Daoy (cell line): ENCODE results near the gene GUCY1A2. TPM values are rescaled to one million over a fixed set of nuclear protein-coding genes. Genes with fewer than 3 reads are reported as not detected.

Source experiments
- DNase-seq: peaks from one replicate; pipeline ENCODE4 v3.0.0-alpha.2; 2015; ENCODE audit warnings: low read depth
- total RNA-seq: library from RNA; depleted of rRNA; stranded (reverse); fragments of >200 nt; shearing (Covaris generic); gene quantifications from 2 replicates; pipeline ENCODE4 v1.2.3, GENCODE V29; 2014

The GUCY1A2 gene
- total RNA-seq, 1 experiment from 2014 or later = 1.1 TPM

GRCh38 chr11:106999196-106999595, 19.1 kb downstream of the GUCY1A2 start:
- DNase-seq = no peak

GRCh38 chr11:106998916-106999188, 19.4 kb downstream of the GUCY1A2 start:
- DNase-seq = no peak

DNA sequence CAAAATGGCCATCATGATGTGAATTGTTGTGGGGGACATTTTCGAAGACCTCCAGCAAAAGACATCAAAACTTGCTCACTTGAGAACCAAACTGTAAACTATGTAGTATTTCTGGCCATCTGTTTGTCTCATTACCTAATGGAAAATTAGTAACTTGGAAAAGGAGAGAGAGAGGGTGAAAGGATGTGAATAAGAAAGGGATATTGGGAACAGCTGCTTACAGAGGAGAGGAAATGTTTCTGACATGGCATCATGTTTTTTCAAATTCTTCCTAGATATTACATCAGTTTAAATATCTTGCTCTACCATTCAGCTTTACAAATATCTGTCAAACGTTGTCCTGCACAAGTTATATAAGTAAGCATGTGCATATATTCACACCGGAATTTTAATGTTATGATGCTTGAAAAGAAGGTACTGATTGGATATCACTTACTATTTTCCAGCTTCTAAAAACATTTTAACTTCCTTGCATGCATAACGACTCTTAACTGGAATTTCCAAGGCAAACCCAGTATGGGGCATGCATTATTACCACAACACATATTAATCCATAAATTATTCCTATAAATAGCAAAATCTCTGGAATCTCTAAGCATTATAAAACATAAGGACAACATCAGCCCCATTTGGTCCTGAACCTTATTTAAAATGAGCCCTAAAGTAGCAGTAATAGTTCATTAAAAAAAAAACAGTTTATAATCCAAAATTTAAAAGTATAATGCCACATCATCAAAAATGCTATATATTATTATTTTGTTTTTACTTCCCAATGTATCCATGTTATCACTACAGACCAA, 20.0 kb downstream of the GUCY1A2 start:
- no peak for DNase-seq

- DNase-seq = no peak
Observed at GRCh38 chr11:106997227-106997626, 21.0 kb downstream of the GUCY1A2 start.

DNA sequence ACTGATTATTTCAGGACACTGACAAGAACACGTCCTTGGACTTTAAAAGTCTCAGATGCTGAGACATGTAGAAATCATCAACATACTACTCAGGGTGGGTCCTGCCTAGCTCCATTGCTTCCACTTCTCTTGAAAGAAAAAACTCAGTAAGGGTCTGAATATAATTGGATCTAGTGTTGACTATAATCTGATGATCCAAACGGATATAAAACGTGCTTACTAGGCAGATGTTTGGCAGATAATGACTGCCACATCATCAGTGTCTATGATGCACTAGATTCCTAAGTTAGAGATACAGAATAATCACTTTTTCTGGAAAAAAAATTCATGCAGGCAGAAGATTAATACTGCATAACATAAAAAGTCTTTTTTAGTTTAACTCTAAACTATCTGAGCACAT, 21.6 kb downstream of the GUCY1A2 start:
- no peak for DNase-seq

- no peak for DNase-seq
Observed at GRCh38 chr11:106990331-106990730, 27.9 kb downstream of the GUCY1A2 start.

DNA sequence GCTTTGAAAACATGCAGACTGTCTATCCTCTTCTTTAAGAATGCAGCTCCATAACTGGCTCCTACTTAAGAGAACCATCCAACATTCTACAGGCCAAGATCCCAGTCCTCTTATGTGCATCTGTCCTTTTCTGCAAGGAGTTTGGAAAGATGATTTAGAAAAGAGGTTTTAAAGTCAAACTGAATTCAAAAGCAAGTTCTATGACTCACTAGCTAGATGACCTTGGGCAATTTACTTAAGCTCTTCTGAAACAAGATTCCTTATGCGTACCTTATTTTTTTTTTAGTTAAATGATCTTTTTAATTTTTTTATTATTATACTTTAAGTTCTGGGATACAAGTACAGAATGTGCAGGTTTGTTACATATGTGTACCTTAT, 29.2 kb downstream of the GUCY1A2 start:
- no peak for DNase-seq

GRCh38 chr11:106988151-106989077, 29.9 kb downstream of the GUCY1A2 start:
- DNase-seq = peak; percentile 34

GRCh38 chr11:106986673-106987072, 31.6 kb downstream of the GUCY1A2 start:
- no peak for DNase-seq

GRCh38 chr11:106986261-106986660, 32.0 kb downstream of the GUCY1A2 start:
- peak; percentile 52 for DNase-seq

DNA sequence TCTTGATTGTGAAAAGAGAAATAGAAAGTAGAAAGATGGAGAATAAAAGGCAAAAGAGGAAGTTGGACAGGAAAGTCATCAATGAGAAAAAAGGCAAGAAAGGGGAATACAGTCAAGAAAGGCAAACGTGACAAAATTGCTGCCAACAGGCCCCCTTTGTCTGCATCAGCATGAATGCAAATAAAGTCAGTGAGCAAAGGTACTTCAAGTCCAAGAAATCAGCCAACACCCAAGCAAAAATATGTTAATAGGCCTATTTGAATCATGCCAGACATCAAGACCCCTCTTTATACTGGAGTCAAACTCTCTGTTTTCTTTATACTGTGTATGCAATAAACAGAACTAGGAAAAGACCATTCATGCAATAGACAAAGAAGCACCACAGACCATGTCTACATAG, 34.3 kb downstream of the GUCY1A2 start:
- no peak for DNase-seq

GRCh38 chr11:106983261-106983660, 35.0 kb downstream of the GUCY1A2 start:
- no peak for DNase-seq

GRCh38 chr11:106974831-106975230, 43.4 kb downstream of the GUCY1A2 start:
- DNase-seq = no peak

DNA sequence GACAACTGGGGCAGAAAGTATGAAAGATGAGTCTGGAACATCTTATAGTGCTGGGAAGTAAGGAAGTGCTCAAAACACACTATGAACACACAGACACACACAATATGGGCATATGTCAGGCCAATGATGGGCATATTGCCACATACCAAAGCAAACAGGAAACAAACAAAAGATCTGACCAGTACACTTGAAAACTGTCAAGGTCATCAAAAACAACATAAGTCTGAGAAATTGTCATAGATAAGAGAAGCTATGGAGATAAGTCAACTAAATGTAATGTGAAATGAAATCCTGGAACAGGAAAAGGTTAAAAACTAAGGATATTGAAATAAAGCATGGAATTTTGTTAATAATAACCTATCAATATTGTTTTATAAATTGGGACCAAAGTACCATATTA, 46.4 kb downstream of the GUCY1A2 start:
- DNase-seq = no peak

DNA sequence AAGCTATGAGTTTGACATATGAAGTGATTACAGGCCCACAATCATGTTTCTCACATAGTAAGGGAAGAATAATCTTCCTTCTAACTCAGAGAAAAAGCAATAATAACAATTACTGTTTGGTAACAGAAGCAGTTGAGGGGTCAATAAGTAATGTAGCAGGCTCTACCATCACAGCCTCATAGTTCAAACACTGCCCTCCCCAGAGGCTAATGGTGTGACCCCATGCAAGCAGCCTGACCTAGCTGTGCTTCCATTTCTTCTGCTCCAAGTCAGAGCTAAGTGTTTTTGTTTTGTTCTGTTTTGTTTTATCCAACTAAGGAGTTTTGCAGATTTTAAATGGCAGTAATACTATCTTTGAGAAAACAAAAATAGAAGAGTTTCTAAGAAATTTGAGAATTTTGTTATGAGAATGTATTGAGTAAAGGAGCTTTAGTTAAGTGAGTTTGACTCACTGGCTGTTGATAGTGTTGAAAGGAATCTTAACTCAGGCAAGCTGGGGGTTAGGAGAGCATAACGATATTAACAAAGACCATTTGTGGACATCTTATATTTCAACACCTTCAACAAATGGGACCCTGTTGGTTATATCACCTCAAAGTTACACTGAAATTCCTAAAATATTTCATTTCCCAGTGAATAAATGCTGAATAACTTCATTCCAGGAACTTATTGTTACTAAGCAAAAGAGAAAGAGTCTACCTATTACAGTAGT, 48.5 kb downstream of the GUCY1A2 start:
- no peak for DNase-seq

- DNase-seq = no peak
Observed at GRCh38 chr11:106962995-106963394, 55.3 kb downstream of the GUCY1A2 start.

DNA sequence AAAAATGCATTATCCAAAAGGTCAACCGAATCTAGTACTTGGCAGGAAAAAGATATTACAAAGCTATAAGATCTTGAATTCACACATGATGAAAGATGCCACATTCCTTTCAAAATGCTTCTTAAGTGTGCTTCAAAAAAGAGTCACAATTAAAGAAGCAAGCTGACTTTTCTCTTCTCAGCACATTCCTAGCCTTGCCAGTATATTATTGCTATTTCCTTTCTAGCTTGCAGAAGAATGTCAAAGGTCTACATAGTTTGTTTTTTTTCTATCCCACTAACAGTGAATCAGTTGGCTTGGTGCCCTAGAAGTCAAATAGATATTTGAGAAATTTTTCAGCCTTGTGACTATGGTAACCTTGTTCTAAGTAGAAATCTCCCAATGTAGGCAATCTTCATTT, 56.8 kb downstream of the GUCY1A2 start:
- DNase-seq = peak; percentile 52

DNA sequence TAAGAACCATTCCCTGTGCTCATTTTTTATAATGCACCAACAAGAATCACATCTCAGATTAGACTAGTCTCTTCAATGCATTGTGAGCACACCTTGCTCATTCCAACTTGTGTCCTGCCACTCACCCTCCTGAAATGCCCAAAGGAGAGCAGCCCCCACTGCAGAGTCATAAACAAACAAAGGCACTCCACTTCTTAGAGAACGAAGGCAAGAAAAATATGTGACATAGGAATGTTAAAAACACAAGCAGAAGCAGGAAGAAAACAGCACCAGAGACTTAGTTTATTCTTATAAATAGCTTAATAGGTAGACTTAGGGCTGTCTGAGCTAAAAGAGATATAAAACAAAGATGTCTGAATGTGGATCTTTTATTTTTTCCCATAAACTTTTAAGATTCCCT, 57.2 kb downstream of the GUCY1A2 start:
- no peak for DNase-seq

DNA sequence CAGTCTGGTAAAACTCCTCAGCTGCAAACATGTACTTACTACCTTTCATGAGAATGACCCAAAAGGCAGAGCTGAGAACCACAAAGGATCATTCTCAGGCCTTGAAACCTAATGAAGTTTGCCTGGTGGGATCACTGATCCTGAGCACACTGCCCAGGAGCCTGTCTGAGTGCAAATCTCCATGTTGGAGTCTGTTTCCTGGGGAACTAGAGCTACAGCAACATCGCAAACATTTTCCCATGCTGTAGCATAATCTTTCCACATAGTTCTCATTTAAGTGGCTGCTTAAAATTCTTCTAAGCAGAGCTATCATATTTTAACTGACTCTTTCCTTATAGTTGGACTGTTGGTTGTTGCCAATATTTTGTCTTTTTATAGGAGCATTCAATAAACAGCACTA, 58.5 kb downstream of the GUCY1A2 start:
- DNase-seq = no peak

GRCh38 chr11:106959386-106959785, 58.9 kb downstream of the GUCY1A2 start:
- DNase-seq = no peak

GRCh38 chr11:106958517-106959248, 59.6 kb downstream of the GUCY1A2 start:
- no peak for DNase-seq

- DNase-seq = no peak
Observed at GRCh38 chr11:106957030-106957482, 61.2 kb downstream of the GUCY1A2 start.
